Pancreas (tissue), 10 donors: Measurements from ENCODE around the gene OTOP2. TPM values are rescaled to one million over a fixed set of nuclear protein-coding genes. Genes with fewer than 3 reads are reported as not detected.
A peak's percentile ranks its signal among the peaks of the same experiment; 100 is the strongest.

Experiments used
- ATAC-seq, 4 donors: fragments of 200-7000 bp; cut with Tn5 transposase; one replicate each; pipeline versions ENCODE4 v1.8.0 to v1.9.1; 2020; ENCODE audit warnings: mild to moderate bottlenecking in 4 of 4, moderate library complexity in 4 of 4
- DNase-seq, 6 donors: peaks; one replicate each; pipeline ENCODE4 v3.0.0-alpha.2; 2020
- FAIRE-seq: peaks from 2 replicates; lab custom pipeline; 2012; peaks lifted over from hg19 to GRCh38; lab: Jason Lieb, UNC
- H3K27ac ChIP-seq, 4 donors: fragments of 200-600 bp; sonication (generic); 1 replicate in 3 of 4; 2 replicates in 1 of 4; pipeline versions ENCODE4 v1.5.0 to v1.8.0; 2020
- H3K27me3 ChIP-seq, 4 donors: fragments of 200-600 bp; one replicate each; pipeline ENCODE4 v1.8.0; 2021
- H3K36me3 ChIP-seq, 3 donors: fragments of 200-600 bp; sonication (generic) in 1 of 3; one replicate each; pipeline versions ENCODE4 v1.5.0 to v1.8.0; 2020 to 2021
- H3K4me1 ChIP-seq, 3 donors: fragments of 200-600 bp; one replicate each; pipeline ENCODE4 v1.8.0; 2021
- H3K4me3 ChIP-seq, 4 donors: fragments of 200-600 bp; sonication (generic) in 2 of 4; one replicate each; pipeline versions ENCODE4 v1.5.0 to v1.8.0; 2020 to 2021
- H3K9me3 ChIP-seq, 4 donors: fragments of 200-600 bp; one replicate each; pipeline ENCODE4 v1.8.0; 2021
- CTCF ChIP-seq, 4 donors: fragments of 200-600 bp; sonication (generic) in 3 of 4; IDR thresholded peaks; one replicate each; pipeline versions ENCODE4 v1.5.0 to v1.8.0; 2021; ENCODE audit warnings: antibody characterized with exemption in 4 of 4
- WGBS, 2 donors: extraction: QIAGEN DNeasy Blood & Tissue Kit; methylation state at CpG; one replicate each; pipeline ENCODE4 v1.1.7; 2013; 5-methylcytosine and 5-hydroxymethylcytosine counted together
- intact Hi-C, 3 donors: fragments of 100-400 bp; cut with DNase I; formaldehyde crosslinking; loops; one replicate each; pipeline versions ENCODE4 v1.11.1 to v1.14.2; 2022
- polyA plus RNA-seq, 2 donors: library from polyadenylated mRNA; stranded (reverse); fragments of 200-250 nt; gene quantifications; one replicate each; pipeline ENCODE4 v1.2.3, GENCODE V29; 2013
- total RNA-seq, 6 donors: library from RNA; stranded (reverse); fragmentation: NEBNext Ultra II Directional in 4 of 6; extraction: Animal tissue kit (Norgen Biotek cat#: 25700) in 4 of 6; gene quantifications; one replicate each; pipeline versions ENCODE4 v1.2.1 to v1.2.4, GENCODE V29; 2021 to 2023
- donor health status: healthy with polysubstance abuse.
- donor health status: DM: no; HTN: no; CAD: no; lungs with moderate emphysema.
- donor health status: DM: no; HTN: no; CAD: no.
- donor health status: control.
- donor health status: control.
- donor health status: Bipolar disorder and iron deficiency.
- donor health status: DM: yes; HTN: yes; CAD: no.
- donor health status: DM: no; HTN: no; CAD: no.
- donor health status: DM: no; HTN: no; CAD: no.
- donor health status: DM: yes; HTN: yes; CAD: no.

OTOP2 gene
- total and polyA plus RNA-seq, 8 donors: not detected

- H3K4me3 ChIP-seq: peak within 1 kb of the TSS in 2 of 4 donors; percentile 35 to 46
- peaks cover 0 to 11% (median 4%) of the 10 kb centered on the region in 4 donors for H3K27me3 ChIP-seq
- WGBS, 2 donors: 6 to 13% methylated on average over 29 to 57 of the region's 57 CpGs
- H3K4me1 ChIP-seq: peaks cover 5 to 12% (median 8%) of the 10 kb centered on the region in 3 donors
- H3K9me3 ChIP-seq: no peaks in the 10 kb centered on the region
- peak; percentile 26 to 48 (median 40) for ATAC-seq
- no peaks in the 10 kb centered on the region for H3K36me3 ChIP-seq
- peak in 1 of 6 donors; percentile 81 for DNase-seq
- TF ChIP-seq CTCF (IDR thresholded peaks at IDR 0.05): no peak
- no peak within 1 kb of the TSS for H3K27ac ChIP-seq
- intact Hi-C loops: no loop called here
- FAIRE-seq: no peak
Measured at GRCh38 chr17:74922694-74923537, 1.2 kb upstream of the OTOP2 start, which contains the start of gene USH1G. Gene USH1G, minus strand, starts transcription at chr17:74923255. Its CDS starts 182 bp downstream, at chr17:74923073.

- peak; percentile 83 to 89 (median 85) for ATAC-seq
- Histone ChIP-seq H3K27ac (no peak overlapping the region), H3K36me3 (no peaks in the 10 kb centered on the region), H3K27me3 (peaks cover 0 to 11% (median 4%) of the 10 kb centered on the region in 4 donors), H3K9me3 (no peaks in the 10 kb centered on the region), H3K4me3 (peak overlapping the region in 2 of 4 donors; percentile 35 to 46), H3K4me1 (peaks cover 5 to 12% (median 8%) of the 10 kb centered on the region in 3 donors)
- WGBS, 2 donors: 2 to 5% methylated on average over 54 to 59 of the region's 59 CpGs
- peak; percentile 75 to 90 (median 84) for TF ChIP-seq CTCF (IDR thresholded peaks at IDR 0.05)
- DNase-seq: peak; percentile 47 to 96 (median 80)
- intact Hi-C loops: no loop called here
- no peak for FAIRE-seq
Measured at GRCh38 chr17:74923538-74924249, 379 bp upstream of the OTOP2 start.

- intact Hi-C loops: no loop called here
- Histone ChIP-seq H3K4me1 (peaks cover 5 to 12% (median 8%) of the 10 kb centered on the region in 3 donors), H3K4me3 (no peak overlapping the region), H3K27me3 (peaks cover 0 to 11% (median 4%) of the 10 kb centered on the region in 4 donors), H3K27ac (no peak overlapping the region), H3K36me3 (no peaks in the 10 kb centered on the region), H3K9me3 (no peaks in the 10 kb centered on the region)
- no peak for FAIRE-seq
- TF ChIP-seq CTCF (IDR thresholded peaks at IDR 0.05): no peak
- no peak for DNase-seq
- no peak for ATAC-seq
- WGBS, 2 donors: 62 to 65% methylated on average over 3 of the region's 3 CpGs
Measured at GRCh38 chr17:74925242-74925641, 1.2 kb downstream of the OTOP2 start.

GRCh38 chr17:74928786-74929185 lies 4.7 kb downstream of the OTOP2 start:
- no peak for TF ChIP-seq CTCF (IDR thresholded peaks at IDR 0.05)
- Histone ChIP-seq H3K4me3 (no peak overlapping the region), H3K9me3 (no peaks in the 10 kb centered on the region), H3K27ac (no peak overlapping the region), H3K27me3 (peaks cover 0 to 11% (median 3%) of the 10 kb centered on the region in 4 donors), H3K36me3 (no peaks in the 10 kb centered on the region), H3K4me1 (peaks cover under 1 to 8% (median 4%) of the 10 kb centered on the region in 3 donors)
- intact Hi-C loops: no loop called here
- FAIRE-seq (no peak), ATAC-seq (no peak), DNase-seq (no peak)
- WGBS, 2 donors: 64 to 68% methylated on average over 6 of the region's 6 CpGs
